ENCODE results near the gene SDHAF2.
A peak's percentile ranks its signal among the peaks of the same experiment; 100 is the strongest.
"Not testable (repeated sequence)": the region's sequence is repeated elsewhere in the genome, so short reads cannot be mapped to it uniquely, and the experiment has no call there.

The SDHAF2 gene

GRCh38 chr11:61460986-61461385 is 31.1 kb downstream of the SDHAF2 start:
- Mint-ChIP-seq H3K27ac (peak overlapping the region in 2 of 3 experiments; percentile 33 to 46), H3K9me3 (no peaks in the 10 kb centered on the region), H3K27me3 (ENCODE audit: low read depth) (no peaks in the 10 kb centered on the region), H3K4me3 (no peak overlapping the region), H3K4me1 (peaks cover 9% of the 10 kb centered on the region), H3K36me3 (ENCODE audit: low read depth) (peaks cover 13% of the 10 kb centered on the region)
- TF ChIP-seq, protein P1, sequence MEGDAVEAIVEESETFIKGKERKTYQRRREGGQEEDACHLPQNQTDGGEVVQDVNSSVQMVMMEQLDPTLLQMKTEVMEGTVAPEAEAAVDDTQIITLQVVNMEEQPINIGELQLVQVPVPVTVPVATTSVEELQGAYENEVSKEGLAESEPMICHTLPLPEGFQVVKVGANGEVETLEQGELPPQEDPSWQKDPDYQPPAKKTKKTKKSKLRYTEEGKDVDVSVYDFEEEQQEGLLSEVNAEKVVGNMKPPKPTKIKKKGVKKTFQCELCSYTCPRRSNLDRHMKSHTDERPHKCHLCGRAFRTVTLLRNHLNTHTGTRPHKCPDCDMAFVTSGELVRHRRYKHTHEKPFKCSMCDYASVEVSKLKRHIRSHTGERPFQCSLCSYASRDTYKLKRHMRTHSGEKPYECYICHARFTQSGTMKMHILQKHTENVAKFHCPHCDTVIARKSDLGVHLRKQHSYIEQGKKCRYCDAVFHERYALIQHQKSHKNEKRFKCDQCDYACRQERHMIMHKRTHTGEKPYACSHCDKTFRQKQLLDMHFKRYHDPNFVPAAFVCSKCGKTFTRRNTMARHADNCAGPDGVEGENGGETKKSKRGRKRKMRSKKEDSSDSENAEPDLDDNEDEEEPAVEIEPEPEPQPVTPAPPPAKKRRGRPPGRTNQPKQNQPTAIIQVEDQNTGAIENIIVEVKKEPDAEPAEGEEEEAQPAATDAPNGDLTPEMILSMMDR (IDR thresholded peaks at IDR 0.05; ENCODE audit: unreplicated experiment in 3 of 3), result peak in 1 of 3 experiments; percentile 10

GRCh38 chr11:61467602-61468001 is 37.7 kb downstream of the SDHAF2 start:
- H3K36me3 Mint-ChIP-seq (ENCODE audit: low read depth), result peaks cover 24% of the 10 kb centered on the region
- H3K4me3 Mint-ChIP-seq; H3K27me3 Mint-ChIP-seq (ENCODE audit: low read depth): not testable (repeated sequence)

DNA sequence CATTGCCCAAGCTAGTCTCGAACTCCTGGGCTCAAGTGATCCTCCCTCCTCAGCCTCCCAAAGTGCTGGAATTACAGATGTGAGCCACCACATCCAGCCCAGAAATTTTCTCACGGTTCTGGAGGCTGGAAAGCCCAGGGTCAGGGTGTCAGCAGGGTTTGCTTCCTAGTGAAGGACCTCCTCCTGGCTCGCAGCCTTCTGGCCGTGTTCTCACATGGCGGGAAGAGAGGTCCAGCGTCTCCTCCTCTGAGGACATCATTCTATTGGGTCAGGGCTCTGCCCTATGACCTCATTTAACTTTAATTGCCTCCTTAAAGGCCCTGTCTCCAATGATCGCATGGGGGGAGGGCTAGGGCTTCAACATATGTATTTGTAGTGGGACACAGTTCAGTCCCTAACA is 38.1 kb downstream of the SDHAF2 start:
- H3K36me3 Mint-ChIP-seq (ENCODE audit: low read depth), result peaks cover 28% of the 10 kb centered on the region

More at GRCh38 chr11:61467602-61468001, 37.7 kb downstream of the SDHAF2 start:
- not testable (repeated sequence) for H3K4me1 Mint-ChIP-seq, H3K9me3 Mint-ChIP-seq, H3K27ac Mint-ChIP-seq

GRCh38 chr11:61472282-61472681 is 42.4 kb downstream of the SDHAF2 start:
- TF ChIP-seq, protein P1 (IDR thresholded peaks at IDR 0.05; ENCODE audit: unreplicated experiment in 3 of 3), result no peak
- H3K27me3 Mint-ChIP-seq (ENCODE audit: low read depth), result no peaks in the 10 kb centered on the region
- H3K4me3 Mint-ChIP-seq, result no peak overlapping the region
- peaks cover 31% of the 10 kb centered on the region for H3K36me3 Mint-ChIP-seq (ENCODE audit: low read depth)
- H3K27ac Mint-ChIP-seq, result peak overlapping the region in 1 of 3 experiments; percentile 44
- peaks cover 10% of the 10 kb centered on the region for H3K4me1 Mint-ChIP-seq
- no peaks in the 10 kb centered on the region for H3K9me3 Mint-ChIP-seq

More for the DNA sequence above, 38.1 kb downstream of the SDHAF2 start:
- H3K4me1 Mint-ChIP-seq, result peaks cover 4% of the 10 kb centered on the region
- H3K4me3 Mint-ChIP-seq, result no peak overlapping the region
- TF ChIP-seq, protein P1 (IDR thresholded peaks at IDR 0.05; ENCODE audit: unreplicated experiment in 3 of 3), result no peak
- H3K9me3 Mint-ChIP-seq, result no peaks in the 10 kb centered on the region
- H3K27ac Mint-ChIP-seq, result no peak overlapping the region
- H3K27me3 Mint-ChIP-seq (ENCODE audit: low read depth), result no peaks in the 10 kb centered on the region

GRCh38 chr11:61472868-61473267 is 42.9 kb downstream of the SDHAF2 start:
- no peaks in the 10 kb centered on the region for H3K27me3 Mint-ChIP-seq (ENCODE audit: low read depth)
- peaks cover 10% of the 10 kb centered on the region for H3K4me1 Mint-ChIP-seq
- peaks cover 28% of the 10 kb centered on the region for H3K36me3 Mint-ChIP-seq (ENCODE audit: low read depth)
- TF ChIP-seq, protein P1 (IDR thresholded peaks at IDR 0.05; ENCODE audit: unreplicated experiment in 3 of 3), result no peak
- H3K4me3 Mint-ChIP-seq, result no peak overlapping the region
- no peaks in the 10 kb centered on the region for H3K9me3 Mint-ChIP-seq
- peak overlapping the region in 1 of 3 experiments; percentile 44 for H3K27ac Mint-ChIP-seq

GRCh38 chr11:61473370-61474012 is 43.6 kb downstream of the SDHAF2 start:
- Mint-ChIP-seq H3K4me1 (peaks cover 10% of the 10 kb centered on the region), H3K4me3 (no peak overlapping the region), H3K27ac (no peak overlapping the region), H3K27me3 (ENCODE audit: low read depth) (no peaks in the 10 kb centered on the region), H3K36me3 (ENCODE audit: low read depth) (peaks cover 22% of the 10 kb centered on the region), H3K9me3 (no peaks in the 10 kb centered on the region)
- TF ChIP-seq, protein P1 (IDR thresholded peaks at IDR 0.05; ENCODE audit: unreplicated experiment in 3 of 3), result no peak
